Fibroblast of skin of abdomen (primary cell): ENCODE results near the gene TOMM20. TPM values are rescaled to one million over a fixed set of nuclear protein-coding genes. Genes with fewer than 3 reads are reported as not detected.
A peak's percentile ranks its signal among the peaks of the same experiment; 100 is the strongest.
"Not testable (repeated sequence)": the region's sequence is repeated elsewhere in the genome, so short reads cannot be mapped to it uniquely, and the experiment has no call there.

ENCODE experiments used
- DNase-seq: peaks from one replicate; pipeline ENCODE4 v3.0.0-alpha.2; 2013
- polyA plus RNA-seq, 2 experiments: library from polyadenylated mRNA; unstranded; fragments of 120-200 nt; gene quantifications; one replicate each; pipeline ENCODE4 v1.2.1, GENCODE V29; 2013; ENCODE audit not compliant: insufficient read length in 2 of 2

TOMM20 gene
- 142 TPM for polyA plus RNA-seq (2013, experiment 1 of 2; ENCODE audit: insufficient read length)
- 144 TPM for polyA plus RNA-seq (2013, experiment 2 of 2; ENCODE audit: insufficient read length)

GRCh38 chr1:235128456-235129328 is at the start of gene TOMM20:
Gene TOMM20, minus strand, starts transcription at chr1:235128837. Its CDS starts 122 bp downstream, at chr1:235128715.
- peak; percentile 99 for DNase-seq

GRCh38 chr1:235176486-235176885 is 47.8 kb upstream of the TOMM20 start:
- no peak for DNase-seq

- no peak for DNase-seq
These were observed 41.3 kb upstream of the TOMM20 start for GRCh38 chr1:235169986-235170385.

- no peak for DNase-seq
These were observed 39.7 kb upstream of the TOMM20 start for GRCh38 chr1:235168375-235168774.

- no peak for DNase-seq
These were observed 33.2 kb upstream of the TOMM20 start for GRCh38 chr1:235161685-235162327.

GRCh38 chr1:235160957-235161684 is 32.5 kb upstream of the TOMM20 start, which contains the start of gene RBM34:
Gene RBM34, minus strand, starts transcription at chr1:235161250. Its CDS starts 24 bp downstream, at chr1:235161226.
- DNase-seq = peak; percentile 88

GRCh38 chr1:235160383-235160956 is 31.8 kb upstream of the TOMM20 start:
- DNase-seq = peak; percentile 41

- DNase-seq = not testable (repeated sequence)
These were observed 31.3 kb upstream of the TOMM20 start for GRCh38 chr1:235159930-235160329.

- DNase-seq = not testable (repeated sequence)
These were observed 30.6 kb upstream of the TOMM20 start for GRCh38 chr1:235159284-235159683.

- DNase-seq = no peak
These were observed 30.0 kb upstream of the TOMM20 start for GRCh38 chr1:235158680-235159079.

- no peak for DNase-seq
These were observed 28.5 kb upstream of the TOMM20 start for GRCh38 chr1:235157150-235157549.

GRCh38 chr1:235156740-235157139 is 28.1 kb upstream of the TOMM20 start:
- DNase-seq = no peak

- no peak for DNase-seq
These were observed 27.6 kb upstream of the TOMM20 start for GRCh38 chr1:235156265-235156664.

- no peak for DNase-seq
These were observed 23.6 kb upstream of the TOMM20 start for GRCh38 chr1:235152235-235152634.

GRCh38 chr1:235151033-235151432 is 22.4 kb upstream of the TOMM20 start:
- DNase-seq = no peak

- no peak for DNase-seq
These were observed 21.2 kb upstream of the TOMM20 start for GRCh38 chr1:235149824-235150223.

- DNase-seq = no peak
These were observed 18.6 kb upstream of the TOMM20 start for GRCh38 chr1:235147269-235147668.

GRCh38 chr1:235145639-235146038 is 17.0 kb upstream of the TOMM20 start:
- DNase-seq = no peak

GRCh38 chr1:235142991-235143390 is 14.4 kb upstream of the TOMM20 start:
- DNase-seq = no peak

- no peak for DNase-seq
These were observed 10.7 kb upstream of the TOMM20 start for GRCh38 chr1:235139315-235139714.

- no peak for DNase-seq
These were observed 10.2 kb upstream of the TOMM20 start for GRCh38 chr1:235138821-235139220.

- DNase-seq = no peak
These were observed 7.5 kb upstream of the TOMM20 start for GRCh38 chr1:235136111-235136510.

- no peak for DNase-seq
These were observed 5.5 kb upstream of the TOMM20 start for GRCh38 chr1:235134171-235134570.
